Measurements from ENCODE around the gene PREP. TPM values are rescaled to one million over a fixed set of nuclear protein-coding genes. Genes with fewer than 3 reads are reported as not detected.
A peak's percentile ranks its signal among the peaks of the same experiment; 100 is the strongest.

PREP gene
- polyA plus RNA-seq, 2 of the 4 experiments (the other 2 are of a cell fraction), result 18.9 to 29.7 TPM

DNA sequence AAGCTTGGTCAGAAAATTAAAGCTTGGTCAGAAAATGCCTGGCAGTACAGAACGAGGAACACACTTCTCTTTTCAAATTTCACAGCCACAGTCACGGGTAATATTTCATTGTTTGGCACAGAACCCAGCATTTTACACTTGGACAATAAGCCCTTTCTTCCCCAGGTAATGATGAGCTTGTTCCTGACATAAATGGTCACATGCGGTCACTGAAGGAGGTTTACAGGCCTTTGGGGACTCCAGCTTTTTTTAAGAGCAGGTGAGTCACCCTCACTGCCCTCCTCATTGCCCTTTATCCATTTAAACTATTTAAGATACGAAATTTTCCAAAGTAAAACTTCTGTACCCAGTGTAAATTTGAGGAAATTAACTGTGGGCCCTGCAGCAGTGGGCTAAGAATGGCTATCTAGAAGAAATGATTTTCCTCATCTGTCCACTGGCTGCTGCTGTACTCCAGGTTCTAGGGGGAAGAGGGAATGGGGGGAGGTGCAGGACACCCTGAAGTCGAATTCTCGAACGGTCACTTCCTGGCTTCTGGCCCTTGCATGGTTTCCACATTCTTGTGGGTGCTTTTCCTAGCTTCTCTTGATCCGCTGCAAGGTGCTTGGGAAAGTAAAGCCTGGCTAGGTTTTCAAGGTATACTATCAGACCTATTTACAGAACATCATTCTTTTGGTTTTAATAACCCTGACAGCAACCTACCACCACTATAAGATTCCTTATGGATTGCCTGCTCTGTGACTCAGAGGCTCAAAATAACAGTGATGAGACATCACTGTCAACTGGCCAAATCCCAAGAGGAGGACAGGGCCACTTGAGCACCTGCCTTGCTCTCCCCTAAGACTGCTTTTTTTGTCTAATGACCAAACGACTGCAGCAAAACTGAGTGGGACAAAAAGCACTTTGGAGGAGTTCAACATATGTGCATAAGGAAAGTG, 75.8 kb downstream of the PREP start:
- peak; percentile 62 to 72; a peak in 4 of 6 replicates for ATAC-seq

DNA sequence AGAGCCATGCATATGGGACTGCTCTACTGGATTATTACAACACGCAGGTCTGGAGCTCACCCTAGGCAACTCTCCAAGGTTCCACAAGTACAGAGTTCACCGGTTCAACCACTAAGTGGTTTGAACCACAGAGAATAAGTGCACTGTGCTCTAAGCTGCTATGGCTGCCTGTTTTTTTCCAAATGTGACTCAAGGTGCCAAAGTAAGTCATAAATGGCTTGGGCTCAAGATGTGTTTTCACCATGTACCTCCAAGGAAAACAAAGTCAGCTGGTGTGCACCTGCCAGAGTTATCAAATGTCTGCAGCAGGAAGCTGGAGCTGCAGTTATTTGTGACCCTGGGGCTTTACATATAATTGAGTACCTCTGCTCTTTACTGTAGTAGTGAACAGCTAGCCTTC, 76.7 kb downstream of the PREP start:
- 59% methylated on average over 2 of the region's 2 CpGs for WGBS (ENCODE audit: missing lambda C conversion rate)
- Histone ChIP-seq H3K4me1 (peaks cover 12% of the 10 kb centered on the region), H3K4me3 (no peak overlapping the region), H3K4me2 (no peak overlapping the region), H3K27ac (no peak overlapping the region), H3K9me3 (no peaks in the 10 kb centered on the region)
- DNase-seq (ENCODE audit: low read depth in 1 of 2, low spot score in 1 of 2) (no peak), ATAC-seq (no peak), FAIRE-seq (no peak)
- CTCF ChIA-PET, result interaction anchor here (1.2 to 1.5 kb wide), 2 partner anchors 238 to 248 kb away, joined by 4 read pairs; no protein-coding TSS in a partner anchor
- no peak for TF ChIP-seq ESRRA (IDR thresholded peaks at IDR 0.05; ENCODE audit: borderline replicate concordance, low read length)
- TF ChIP-seq CBX2 (IDR thresholded peaks at IDR 0.05; ENCODE audit: borderline replicate concordance, low read depth), result no peak
- TF ChIP-seq MAZ (IDR thresholded peaks at IDR 0.05; ENCODE audit: borderline replicate concordance, low read depth, low read length), result no peak
- TF ChIP-seq, protein P1, sequence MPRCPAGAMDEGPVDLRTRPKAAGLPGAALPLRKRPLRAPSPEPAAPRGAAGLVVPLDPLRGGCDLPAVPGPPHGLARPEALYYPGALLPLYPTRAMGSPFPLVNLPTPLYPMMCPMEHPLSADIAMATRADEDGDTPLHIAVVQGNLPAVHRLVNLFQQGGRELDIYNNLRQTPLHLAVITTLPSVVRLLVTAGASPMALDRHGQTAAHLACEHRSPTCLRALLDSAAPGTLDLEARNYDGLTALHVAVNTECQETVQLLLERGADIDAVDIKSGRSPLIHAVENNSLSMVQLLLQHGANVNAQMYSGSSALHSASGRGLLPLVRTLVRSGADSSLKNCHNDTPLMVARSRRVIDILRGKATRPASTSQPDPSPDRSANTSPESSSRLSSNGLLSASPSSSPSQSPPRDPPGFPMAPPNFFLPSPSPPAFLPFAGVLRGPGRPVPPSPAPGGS (IDR thresholded peaks at IDR 0.05), result no peak
- TF ChIP-seq SMC3 (IDR thresholded peaks at IDR 0.05), result no peak
- TF ChIP-seq, protein P2, sequence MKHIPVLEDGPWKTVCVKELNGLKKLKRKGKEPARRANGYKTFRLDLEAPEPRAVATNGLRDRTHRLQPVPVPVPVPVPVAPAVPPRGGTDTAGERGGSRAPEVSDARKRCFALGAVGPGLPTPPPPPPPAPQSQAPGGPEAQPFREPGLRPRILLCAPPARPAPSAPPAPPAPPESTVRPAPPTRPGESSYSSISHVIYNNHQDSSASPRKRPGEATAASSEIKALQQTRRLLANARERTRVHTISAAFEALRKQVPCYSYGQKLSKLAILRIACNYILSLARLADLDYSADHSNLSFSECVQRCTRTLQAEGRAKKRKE (CRISPR knock-in tag; IDR thresholded peaks at IDR 0.05; ENCODE audit: low read depth), result no peak
- no peak for TF ChIP-seq HOXA7 (CRISPR knock-in tag; IDR thresholded peaks at IDR 0.05)
- TF ChIP-seq FOSB (CRISPR knock-in tag; IDR thresholded peaks at IDR 0.05), result no peak
- TF ChIP-seq RFX5 (IDR thresholded peaks at IDR 0.05), result no peak
- no peak for TF ChIP-seq FOXS1 (CRISPR knock-in tag; IDR thresholded peaks at IDR 0.05)
- TF ChIP-seq, protein P3, sequence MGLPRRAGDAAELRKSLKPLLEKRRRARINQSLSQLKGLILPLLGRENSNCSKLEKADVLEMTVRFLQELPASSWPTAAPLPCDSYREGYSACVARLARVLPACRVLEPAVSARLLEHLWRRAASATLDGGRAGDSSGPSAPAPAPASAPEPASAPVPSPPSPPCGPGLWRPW (IDR thresholded peaks at IDR 0.05), result no peak
- TF ChIP-seq, protein P4, sequence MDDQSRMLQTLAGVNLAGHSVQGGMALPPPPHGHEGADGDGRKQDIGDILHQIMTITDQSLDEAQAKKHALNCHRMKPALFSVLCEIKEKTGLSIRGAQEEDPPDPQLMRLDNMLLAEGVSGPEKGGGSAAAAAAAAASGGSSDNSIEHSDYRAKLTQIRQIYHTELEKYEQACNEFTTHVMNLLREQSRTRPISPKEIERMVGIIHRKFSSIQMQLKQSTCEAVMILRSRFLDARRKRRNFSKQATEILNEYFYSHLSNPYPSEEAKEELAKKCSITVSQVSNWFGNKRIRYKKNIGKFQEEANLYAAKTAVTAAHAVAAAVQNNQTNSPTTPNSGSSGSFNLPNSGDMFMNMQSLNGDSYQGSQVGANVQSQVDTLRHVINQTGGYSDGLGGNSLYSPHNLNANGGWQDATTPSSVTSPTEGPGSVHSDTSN (IDR thresholded peaks at IDR 0.05), result no peak
- no peak for TF ChIP-seq HEYL (CRISPR knock-in tag; IDR thresholded peaks at IDR 0.05)
- TF ChIP-seq JUN (IDR thresholded peaks at IDR 0.05), result no peak
- POLR2A ChIA-PET, result no interaction called here

More for the DNA sequence above, 75.8 kb downstream of the PREP start:
- Histone ChIP-seq H3K4me3 (no peak overlapping the region), H3K4me1 (peaks cover 12% of the 10 kb centered on the region), H3K27ac (no peak overlapping the region), H3K4me2 (peak overlapping the region; percentile 32; the same call in 1 of the 3 replicates), H3K9me3 (no peaks in the 10 kb centered on the region)
- POLR2A ChIA-PET, result no interaction called here
- peak in 1 of 2 experiments; percentile 7 for DNase-seq (ENCODE audit: low read depth in 1 of 2, low spot score in 1 of 2)
- WGBS (ENCODE audit: missing lambda C conversion rate), result 73% methylated on average over 9 of the region's 9 CpGs
- TF ChIP-seq ZSCAN20 (CRISPR knock-in tag; IDR thresholded peaks at IDR 0.05) (no peak), POLR2A (IDR thresholded peaks at IDR 0.05; ENCODE audit: low read length) (no peak), CBX2 (IDR thresholded peaks at IDR 0.05; ENCODE audit: borderline replicate concordance, low read depth) (no peak), POLR2AphosphoS2 (conservative IDR thresholded peaks at IDR 0.05; ENCODE audit: low read length) (no peak), FOSB (CRISPR knock-in tag; IDR thresholded peaks at IDR 0.05) (no peak), FOXS1 (CRISPR knock-in tag; IDR thresholded peaks at IDR 0.05) (no peak), CBX8 (IDR thresholded peaks at IDR 0.05) (no peak), MYC (IDR thresholded peaks at IDR 0.05; ENCODE audit: borderline replicate concordance, low read length) (no peak), EHF (CRISPR knock-in tag; IDR thresholded peaks at IDR 0.05) (no peak), SMC3 (IDR thresholded peaks at IDR 0.05) (no peak), JUNB (IDR thresholded peaks at IDR 0.05) (no peak), RARB (CRISPR knock-in tag; IDR thresholded peaks at IDR 0.05) (no peak), RCOR1 (IDR thresholded peaks at IDR 0.05; ENCODE audit: low read depth, low read length) (no peak), SREBF2 (IDR thresholded peaks at IDR 0.05) (no peak)
- TF ChIP-seq, protein P5, sequence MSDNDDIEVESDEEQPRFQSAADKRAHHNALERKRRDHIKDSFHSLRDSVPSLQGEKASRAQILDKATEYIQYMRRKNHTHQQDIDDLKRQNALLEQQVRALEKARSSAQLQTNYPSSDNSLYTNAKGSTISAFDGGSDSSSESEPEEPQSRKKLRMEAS (IDR thresholded peaks at IDR 0.05), result no peak
- TF ChIP-seq, protein P4 (IDR thresholded peaks at IDR 0.05), result no peak
- FAIRE-seq, result no peak
- CTCF ChIA-PET, result interaction anchor here (1.2 to 1.5 kb wide), 2 partner anchors 239 to 249 kb away, joined by 4 read pairs; no protein-coding TSS in a partner anchor

All from A549 (cell line).